Lower leg skin (tissue), 4 donors: Measurements from ENCODE around the gene SIGLEC1. TPM values are rescaled to one million over a fixed set of nuclear protein-coding genes. Genes with fewer than 3 reads are reported as not detected.

Source experiments
- DNase-seq, 2 donors: peaks; one replicate each; pipeline ENCODE4 v3.0.0-alpha.2; 2019; ENCODE audit warnings: low spot score in 2 of 2
- H3K4me3 ChIP-seq: fragments of 200-600 bp; sonication (generic); 2 replicates; pipeline ENCODE4 v1.5.1; 2017; ENCODE audit warnings: mild to moderate bottlenecking, low read depth; ENCODE audit not compliant: poor library complexity, severe bottlenecking
- POLR2A ChIP-seq, 2 donors: fragments of 450-650 bp; IDR thresholded peaks; one replicate each; pipeline ENCODE4 v1.6.1; 2016 to 2017; ENCODE audit warnings: antibody characterized with exemption in 2 of 2, mild to moderate bottlenecking in 1 of 2, moderate library complexity in 1 of 2
- WGBS, 2 donors: methylation state at CpG; one replicate each; pipeline ENCODE4 v1.1.5; 2018; 5-methylcytosine and 5-hydroxymethylcytosine counted together
- intact Hi-C: fragments of 100-400 bp; cut with DNase I; formaldehyde crosslinking; loops from one replicate; pipeline ENCODE4 v1.15.0; 2023; ENCODE audit warnings: low total_unique reads
- total RNA-seq, 4 donors: library from RNA; depleted of rRNA; stranded (reverse); fragments of >200 nt; gene quantifications; one replicate each; pipeline ENCODE4 v1.1.0, GENCODE V29; 2016
- TF ChIP-seq, protein P1 (sequence below), 3 donors: fragments of 450-650 bp; IDR thresholded peaks; one replicate each; pipeline ENCODE4 v1.5.1; 2016; ENCODE audit warnings: antibody characterized with exemption in 3 of 3, mild to moderate bottlenecking in 3 of 3, moderate library complexity in 2 of 3

SIGLEC1 gene
- total RNA-seq, 4 donors from 2014 or later, result 0.42 to 2.9 (median 1.0) TPM

DNA sequence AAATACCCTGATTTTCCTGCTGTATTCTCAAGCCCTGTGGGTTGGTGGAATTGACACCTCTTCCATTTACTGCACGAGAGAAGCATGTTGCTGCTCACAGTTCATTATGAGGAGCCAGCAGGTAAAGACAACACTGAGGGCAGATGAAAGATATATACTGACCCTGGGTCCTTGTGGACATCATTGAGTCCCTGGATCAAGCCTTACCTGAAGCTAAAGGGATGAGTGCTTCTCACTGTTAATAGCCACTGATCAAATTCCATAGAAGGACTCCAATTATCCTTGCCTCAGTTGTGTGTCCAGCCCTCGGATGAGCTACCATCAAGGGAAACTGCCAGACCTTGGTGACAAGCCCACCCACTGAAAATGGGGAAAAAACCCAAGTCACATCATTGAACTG, 7.7 kb upstream of the SIGLEC1 start:
- TF ChIP-seq, protein P1, sequence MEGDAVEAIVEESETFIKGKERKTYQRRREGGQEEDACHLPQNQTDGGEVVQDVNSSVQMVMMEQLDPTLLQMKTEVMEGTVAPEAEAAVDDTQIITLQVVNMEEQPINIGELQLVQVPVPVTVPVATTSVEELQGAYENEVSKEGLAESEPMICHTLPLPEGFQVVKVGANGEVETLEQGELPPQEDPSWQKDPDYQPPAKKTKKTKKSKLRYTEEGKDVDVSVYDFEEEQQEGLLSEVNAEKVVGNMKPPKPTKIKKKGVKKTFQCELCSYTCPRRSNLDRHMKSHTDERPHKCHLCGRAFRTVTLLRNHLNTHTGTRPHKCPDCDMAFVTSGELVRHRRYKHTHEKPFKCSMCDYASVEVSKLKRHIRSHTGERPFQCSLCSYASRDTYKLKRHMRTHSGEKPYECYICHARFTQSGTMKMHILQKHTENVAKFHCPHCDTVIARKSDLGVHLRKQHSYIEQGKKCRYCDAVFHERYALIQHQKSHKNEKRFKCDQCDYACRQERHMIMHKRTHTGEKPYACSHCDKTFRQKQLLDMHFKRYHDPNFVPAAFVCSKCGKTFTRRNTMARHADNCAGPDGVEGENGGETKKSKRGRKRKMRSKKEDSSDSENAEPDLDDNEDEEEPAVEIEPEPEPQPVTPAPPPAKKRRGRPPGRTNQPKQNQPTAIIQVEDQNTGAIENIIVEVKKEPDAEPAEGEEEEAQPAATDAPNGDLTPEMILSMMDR (IDR thresholded peaks at IDR 0.05), result no peak
- TF ChIP-seq POLR2A (IDR thresholded peaks at IDR 0.05), result no peak
- DNase-seq, result no peak
- WGBS, 2 donors, result 85 to 90% methylated on average over 2 of the region's 2 CpGs
- intact Hi-C loops, result no loop called here
- no peak overlapping the region for H3K4me3 ChIP-seq

DNA sequence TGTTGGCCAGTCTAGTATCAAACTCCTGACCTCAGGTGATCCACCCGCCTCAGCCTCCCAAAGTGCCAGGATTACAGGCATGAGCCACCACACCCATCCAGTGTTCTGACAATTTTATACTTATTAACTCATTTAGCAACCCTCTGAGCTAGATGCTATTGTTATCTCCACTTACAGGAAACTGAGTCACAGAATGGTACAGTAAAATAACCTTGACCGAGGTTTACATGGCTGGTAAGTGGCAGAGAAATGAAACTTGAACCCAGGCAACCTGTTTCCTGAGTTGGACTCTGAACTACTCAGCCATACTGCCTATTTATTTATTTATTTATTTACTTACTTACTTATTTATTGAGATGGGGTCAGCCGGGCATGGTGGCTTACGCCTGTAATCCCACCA, 6.6 kb upstream of the SIGLEC1 start:
- TF ChIP-seq, protein P1 (IDR thresholded peaks at IDR 0.05), result no peak
- no peak for TF ChIP-seq POLR2A (IDR thresholded peaks at IDR 0.05)
- WGBS, 2 donors, result 86 to 88% methylated on average over 4 of the region's 4 CpGs
- no peak overlapping the region for H3K4me3 ChIP-seq
- intact Hi-C loops, result no loop called here
- no peak for DNase-seq

DNA sequence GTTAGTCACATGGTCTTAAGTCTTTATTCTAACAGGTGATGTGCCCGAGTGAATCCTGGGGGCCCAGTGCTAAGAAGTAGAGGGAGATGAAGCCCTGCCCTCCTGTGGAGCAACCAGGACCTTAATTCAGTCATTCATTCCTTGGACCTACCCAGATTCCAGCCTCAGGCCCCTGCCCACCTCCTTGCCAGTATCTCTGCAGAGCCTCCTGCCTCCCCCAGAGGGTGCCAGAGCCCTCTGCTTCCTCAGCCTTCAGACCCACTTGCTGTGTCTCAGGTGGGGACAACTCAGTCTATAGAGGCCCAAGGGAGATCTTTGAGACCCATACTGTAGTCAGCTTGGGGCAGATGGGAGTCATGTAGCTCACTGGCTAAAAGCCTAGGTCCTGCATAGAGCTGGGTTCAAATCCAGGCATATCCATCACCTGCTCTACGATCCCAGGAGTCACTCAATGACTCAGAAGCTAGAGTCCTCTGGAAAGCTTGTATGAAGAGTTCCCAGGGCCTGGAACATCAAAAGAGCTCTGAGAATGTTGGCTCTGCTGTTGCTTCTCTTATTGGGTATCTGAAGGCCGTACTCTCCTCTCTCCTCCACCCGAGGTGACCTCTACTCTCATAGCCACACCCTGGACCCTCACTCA, 3.9 kb upstream of the SIGLEC1 start:
- no peak overlapping the region for H3K4me3 ChIP-seq
- TF ChIP-seq, protein P1 (IDR thresholded peaks at IDR 0.05), result no peak
- no peak for TF ChIP-seq POLR2A (IDR thresholded peaks at IDR 0.05)
- intact Hi-C loops, result no loop called here
- WGBS, 2 donors, result 76 to 80% methylated on average over 4 of the region's 4 CpGs
- DNase-seq, result no peak

DNA sequence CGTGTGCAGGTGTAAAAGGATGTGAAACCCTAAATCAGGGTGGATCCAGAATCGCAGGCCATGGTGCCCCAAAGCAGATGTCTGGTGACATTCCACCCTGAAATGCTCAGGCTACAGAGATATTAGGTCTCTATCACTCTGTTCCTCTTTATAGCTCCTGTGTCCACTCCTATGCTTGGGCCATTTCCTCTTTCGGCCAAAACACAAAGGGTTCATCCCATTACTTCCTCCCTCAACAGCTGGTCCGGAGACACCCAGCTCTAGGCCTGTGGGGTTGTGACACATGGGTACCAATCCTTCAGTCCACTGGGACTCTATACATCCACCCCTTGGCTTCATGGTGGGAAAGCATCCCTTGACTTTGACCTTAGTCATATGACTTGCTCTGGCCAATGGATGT, 1.7 kb upstream of the SIGLEC1 start:
- H3K4me3 ChIP-seq, result no peak overlapping the region
- no peak for DNase-seq
- no peak for TF ChIP-seq POLR2A (IDR thresholded peaks at IDR 0.05)
- TF ChIP-seq, protein P1 (IDR thresholded peaks at IDR 0.05), result no peak
- WGBS, 2 donors, result 77% methylated on average over 4 of the region's 4 CpGs
- intact Hi-C loops, result no loop called here

DNA sequence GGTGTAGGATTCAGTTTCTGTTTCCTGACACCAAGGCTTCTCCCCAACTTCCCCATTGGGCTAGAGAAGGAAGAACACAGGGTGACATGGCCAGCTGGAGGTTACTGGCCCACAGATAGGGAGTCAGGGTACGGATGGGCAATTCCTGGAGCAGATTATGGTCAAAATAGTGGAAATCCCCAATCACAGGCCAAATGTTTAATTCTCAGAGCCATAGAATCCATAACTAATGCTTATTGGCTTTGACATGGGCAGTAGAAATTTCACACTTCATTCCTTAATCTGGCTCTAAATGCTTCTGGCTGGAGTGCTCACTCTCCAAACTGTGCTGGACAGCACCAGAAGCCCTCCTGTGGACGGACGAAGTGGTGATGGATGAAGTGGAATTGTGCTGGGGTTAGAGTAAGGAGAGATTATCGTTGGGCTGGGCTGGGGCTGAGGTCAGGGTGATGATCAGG, 887 bp downstream of the SIGLEC1 start:
- no peak for TF ChIP-seq POLR2A (IDR thresholded peaks at IDR 0.05)
- TF ChIP-seq, protein P1 (IDR thresholded peaks at IDR 0.05), result no peak
- WGBS, 2 donors, result 79 to 84% methylated on average over 4 of the region's 4 CpGs
- no peak overlapping the region for H3K4me3 ChIP-seq
- DNase-seq, result no peak
- intact Hi-C loops, result loop anchor here (2.0 kb wide), 1 partner anchor 35 kb away; no protein-coding TSS in a partner anchor
